Uterus (tissue), 2 donors: ENCODE data around the gene NEMP1.

Experiments used
- POLR2A ChIP-seq, 2 donors: fragments of 450-650 bp; IDR thresholded peaks; one replicate each; pipeline ENCODE4 v1.6.1; 2016; ENCODE audit warnings: antibody characterized with exemption in 2 of 2, mild to moderate bottlenecking in 1 of 2, moderate library complexity in 1 of 2
- TF ChIP-seq, protein P1 (sequence below), 4 experiments: fragments of 200-600 bp in 2 of 4; fragments of 450-650 bp in 2 of 4; sonication (generic) in 2 of 4; IDR thresholded peaks; one replicate each; pipeline ENCODE4 v1.5.1; 2016 to 2019; ENCODE audit warnings: antibody characterized with exemption in 4 of 4, mild to moderate bottlenecking in 2 of 4, moderate library complexity in 1 of 4

DNA sequence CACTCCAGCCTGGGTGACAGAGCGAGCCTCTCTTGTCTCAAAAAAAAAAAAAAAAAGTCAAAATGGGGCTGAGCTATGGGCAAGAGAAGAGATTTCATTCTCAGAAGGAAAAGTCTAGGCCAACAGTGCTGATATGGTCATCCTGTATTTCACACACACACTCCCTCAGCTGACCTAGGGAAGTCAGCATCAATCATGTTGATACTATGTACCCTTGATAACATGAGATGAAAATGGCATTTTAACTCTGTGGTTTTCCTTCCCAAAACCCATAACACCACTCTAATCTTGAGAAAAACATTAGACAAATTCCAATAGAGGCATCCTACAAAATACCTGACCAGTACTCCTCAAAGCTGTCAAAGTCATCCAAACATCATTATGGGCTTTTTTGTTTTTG is 2.3 kb upstream of the NEMP1 start:
- TF ChIP-seq, protein P1, sequence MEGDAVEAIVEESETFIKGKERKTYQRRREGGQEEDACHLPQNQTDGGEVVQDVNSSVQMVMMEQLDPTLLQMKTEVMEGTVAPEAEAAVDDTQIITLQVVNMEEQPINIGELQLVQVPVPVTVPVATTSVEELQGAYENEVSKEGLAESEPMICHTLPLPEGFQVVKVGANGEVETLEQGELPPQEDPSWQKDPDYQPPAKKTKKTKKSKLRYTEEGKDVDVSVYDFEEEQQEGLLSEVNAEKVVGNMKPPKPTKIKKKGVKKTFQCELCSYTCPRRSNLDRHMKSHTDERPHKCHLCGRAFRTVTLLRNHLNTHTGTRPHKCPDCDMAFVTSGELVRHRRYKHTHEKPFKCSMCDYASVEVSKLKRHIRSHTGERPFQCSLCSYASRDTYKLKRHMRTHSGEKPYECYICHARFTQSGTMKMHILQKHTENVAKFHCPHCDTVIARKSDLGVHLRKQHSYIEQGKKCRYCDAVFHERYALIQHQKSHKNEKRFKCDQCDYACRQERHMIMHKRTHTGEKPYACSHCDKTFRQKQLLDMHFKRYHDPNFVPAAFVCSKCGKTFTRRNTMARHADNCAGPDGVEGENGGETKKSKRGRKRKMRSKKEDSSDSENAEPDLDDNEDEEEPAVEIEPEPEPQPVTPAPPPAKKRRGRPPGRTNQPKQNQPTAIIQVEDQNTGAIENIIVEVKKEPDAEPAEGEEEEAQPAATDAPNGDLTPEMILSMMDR (IDR thresholded peaks at IDR 0.05) = no peak
- no peak for TF ChIP-seq POLR2A (IDR thresholded peaks at IDR 0.05)
